ENCODE measurements around the gene MRPL1.

MRPL1 gene

DNA sequence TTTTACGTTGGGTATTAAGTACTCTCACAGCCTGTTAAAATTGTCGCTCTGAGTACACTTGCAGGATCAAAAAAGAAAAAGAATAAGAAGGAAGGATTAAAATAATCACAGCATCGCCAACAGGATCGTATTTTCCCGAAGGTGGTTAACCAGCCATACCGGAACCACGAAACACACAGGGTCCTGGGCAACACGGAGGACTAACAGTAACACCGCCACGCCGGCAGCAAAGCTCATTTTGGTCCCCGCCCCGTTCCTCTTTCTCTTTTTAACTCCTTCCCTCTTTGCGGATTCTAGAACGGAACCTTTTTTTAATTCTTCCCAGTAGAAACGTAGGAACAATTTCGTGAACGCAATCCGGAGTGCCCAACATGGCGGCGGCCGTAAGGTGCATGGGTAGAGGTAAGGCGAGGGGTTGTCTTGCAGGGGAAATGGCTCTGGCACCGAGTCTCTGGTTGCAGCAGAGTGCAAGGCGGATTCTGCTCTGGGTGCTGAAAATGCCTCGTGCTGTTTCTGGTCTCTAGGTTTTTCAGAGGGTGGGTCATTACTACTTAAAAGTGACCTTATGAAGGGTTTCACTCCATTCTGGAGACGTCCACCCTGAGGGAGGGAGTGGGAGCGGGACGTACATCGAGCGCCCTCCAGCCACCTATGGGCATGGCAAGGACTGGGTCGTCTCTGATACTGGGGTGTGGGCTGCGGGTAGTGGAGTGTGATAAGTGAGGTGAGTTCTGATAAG is at the start of gene MRPL1:
Gene MRPL1 (plus strand): TSS at position 353 of the 739 bp plus-strand sequence. CDS start 19 bp downstream, at position 372.
- DNase-seq = peak; percentile 82

DNA sequence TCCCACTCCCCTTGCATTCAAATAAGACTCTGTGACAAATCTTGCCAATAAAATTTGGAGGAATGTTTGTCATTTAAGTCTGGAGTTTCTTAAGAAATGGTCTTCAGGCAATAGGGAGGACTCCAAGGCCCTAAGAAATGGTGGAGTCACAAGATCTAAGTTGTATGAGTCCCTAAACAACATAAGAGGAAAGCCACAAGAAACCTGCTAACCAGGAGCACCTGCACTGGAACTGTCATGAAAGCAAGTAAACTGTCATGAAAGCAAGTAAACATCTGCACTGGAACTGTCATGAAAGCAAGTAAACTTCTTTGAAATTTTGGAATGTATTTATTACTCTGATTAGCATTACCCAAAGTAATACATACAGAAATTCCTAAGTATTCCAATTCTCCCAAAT is 47.0 kb upstream of the MRPL1 start:
- DNase-seq = no peak

DNA sequence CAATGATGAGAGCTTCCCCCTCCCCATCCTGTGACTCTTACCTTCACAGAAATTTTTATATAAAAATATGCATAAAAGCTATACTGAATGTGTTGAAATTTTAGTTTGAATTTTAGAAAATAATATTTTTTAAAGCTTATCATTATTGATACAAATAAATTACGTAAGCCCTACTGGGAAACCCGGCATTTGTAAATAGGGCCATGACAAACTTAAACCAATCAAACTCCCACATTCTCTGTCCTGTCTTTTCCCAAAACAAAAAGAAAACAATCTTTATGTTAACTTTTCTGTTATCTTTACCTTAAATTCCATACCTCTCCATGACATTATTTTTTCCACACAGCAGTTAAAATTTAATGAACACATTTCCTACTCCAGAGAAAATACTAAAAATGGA is 46.1 kb upstream of the MRPL1 start:
- DNase-seq = no peak

DNA sequence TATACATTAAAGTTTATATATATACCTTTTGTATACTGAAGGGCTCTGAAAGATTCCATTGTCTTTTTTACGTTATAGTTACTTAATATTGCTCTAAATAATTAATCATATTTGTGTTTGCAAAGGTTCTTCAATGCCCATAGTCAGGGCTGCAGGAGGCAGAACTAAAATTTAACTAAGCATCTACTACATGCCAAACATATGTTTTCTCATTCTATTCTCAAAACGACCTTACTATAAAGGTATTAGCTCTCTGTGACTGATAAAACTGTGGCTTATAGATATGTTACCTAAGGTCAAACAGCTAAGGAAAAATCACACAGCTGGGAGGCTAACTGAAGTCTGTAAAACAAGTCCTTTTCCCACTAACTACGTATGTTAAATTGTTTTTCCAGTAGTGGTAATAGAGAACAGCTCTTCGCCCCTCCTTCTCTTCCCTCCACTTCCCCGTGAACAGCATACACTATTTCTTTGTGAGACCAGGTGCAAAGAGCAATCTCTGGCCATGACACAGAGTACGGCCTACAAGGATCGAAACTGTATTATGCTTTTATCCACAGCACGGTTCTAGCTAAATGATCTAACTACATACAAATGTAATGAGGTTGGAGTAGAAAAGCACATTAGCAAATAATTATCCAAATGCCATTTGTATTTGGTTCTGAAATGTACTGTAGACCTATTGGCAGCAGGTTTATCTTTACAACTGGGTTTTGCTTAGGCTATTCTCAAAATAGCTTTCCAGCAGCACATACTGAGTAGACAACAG is 45.1 kb upstream of the MRPL1 start:
- DNase-seq = no peak

DNA sequence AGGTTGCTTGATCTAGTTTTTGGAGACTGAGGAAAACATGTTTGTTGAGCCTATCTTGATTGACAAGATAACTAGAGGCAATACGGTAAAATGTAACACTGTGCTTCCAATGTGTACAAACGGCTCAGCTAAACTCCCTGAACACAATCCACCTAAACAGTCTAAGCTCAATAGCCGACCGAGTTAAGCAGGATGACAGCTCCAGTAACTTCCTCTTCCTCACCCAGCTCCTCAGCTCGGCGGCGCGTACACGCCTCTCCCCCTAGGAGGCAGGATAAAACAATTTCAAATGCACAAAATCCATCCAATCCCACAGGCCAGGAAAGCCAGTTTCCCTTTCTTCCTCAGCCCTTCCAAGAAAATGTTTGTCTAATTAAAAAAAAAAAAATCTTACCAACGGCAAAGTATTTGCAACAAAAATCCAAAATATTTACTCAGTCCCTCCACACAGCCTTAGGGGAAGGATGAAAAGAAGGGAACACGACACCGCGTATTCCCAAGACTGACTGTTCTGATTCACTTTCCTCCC is 44.5 kb upstream of the MRPL1 start:
- peak; percentile 16 for DNase-seq

DNA sequence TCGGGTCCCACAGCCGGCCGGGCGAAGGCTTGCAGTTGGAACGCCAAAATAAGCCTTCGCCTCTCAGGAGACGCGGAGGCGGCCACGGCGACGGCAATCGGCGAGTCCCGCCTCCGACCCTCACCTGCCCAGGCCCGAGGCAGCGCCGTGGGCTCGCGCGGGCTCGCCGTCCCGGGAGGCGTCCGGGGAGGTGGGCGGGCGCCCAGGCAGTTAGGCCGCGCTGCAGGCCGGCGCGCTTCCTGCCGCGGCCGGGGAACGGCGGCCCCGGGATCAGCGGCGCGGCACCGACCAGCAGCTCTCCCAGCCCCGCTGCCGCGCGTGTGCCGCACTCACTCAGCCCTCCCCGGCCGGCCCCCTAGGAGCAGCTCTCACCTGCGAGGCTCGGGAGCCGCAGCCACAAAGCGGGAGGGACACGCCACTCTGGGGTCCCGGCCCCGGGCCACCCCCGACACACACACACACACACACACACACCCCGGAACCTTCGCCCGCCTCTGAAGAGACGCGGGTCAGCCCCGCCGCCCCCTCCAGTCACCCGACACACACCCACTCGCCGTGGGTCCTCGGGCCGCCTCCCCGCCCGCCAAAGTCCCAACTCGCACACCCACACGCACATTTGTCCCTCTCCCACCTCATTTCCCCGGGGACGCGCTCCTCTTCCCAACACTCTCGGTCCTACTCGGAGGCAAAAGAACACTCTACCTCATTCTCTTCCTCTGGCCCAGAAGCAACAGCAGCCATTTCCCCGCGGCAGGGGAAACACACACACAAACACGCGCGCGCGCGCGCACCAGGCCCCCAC is 43.8 kb upstream of the MRPL1 start, which contains the start of gene CNOT6L:
Gene CNOT6L (minus strand): TSS at position 767 of the 802 bp plus-strand sequence. CDS start 60 bp downstream, at position 707.
- peak; percentile 81 for DNase-seq

DNA sequence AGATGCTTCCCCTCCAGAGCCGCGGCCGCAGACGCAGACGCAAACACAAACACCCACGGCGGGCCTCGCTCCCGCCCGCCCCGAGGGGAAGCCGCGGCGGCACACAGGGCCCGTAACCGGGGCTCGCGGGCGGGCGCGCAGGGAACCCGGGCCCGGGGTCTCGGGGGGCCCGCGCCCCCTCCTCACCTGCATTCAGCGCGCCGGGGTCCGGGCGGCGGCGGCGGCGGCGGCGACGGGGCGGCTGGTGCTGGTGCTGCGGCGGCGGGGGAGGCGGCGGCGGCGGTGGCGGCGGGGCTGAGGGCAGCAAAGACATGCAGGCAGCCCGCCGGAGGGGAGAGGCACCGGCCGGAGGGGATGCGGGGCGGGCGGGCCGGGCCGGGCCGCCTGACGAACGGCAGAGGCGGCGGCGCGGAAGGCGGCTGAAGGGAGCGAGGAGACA is 43.2 kb upstream of the MRPL1 start:
- DNase-seq = no peak

DNA sequence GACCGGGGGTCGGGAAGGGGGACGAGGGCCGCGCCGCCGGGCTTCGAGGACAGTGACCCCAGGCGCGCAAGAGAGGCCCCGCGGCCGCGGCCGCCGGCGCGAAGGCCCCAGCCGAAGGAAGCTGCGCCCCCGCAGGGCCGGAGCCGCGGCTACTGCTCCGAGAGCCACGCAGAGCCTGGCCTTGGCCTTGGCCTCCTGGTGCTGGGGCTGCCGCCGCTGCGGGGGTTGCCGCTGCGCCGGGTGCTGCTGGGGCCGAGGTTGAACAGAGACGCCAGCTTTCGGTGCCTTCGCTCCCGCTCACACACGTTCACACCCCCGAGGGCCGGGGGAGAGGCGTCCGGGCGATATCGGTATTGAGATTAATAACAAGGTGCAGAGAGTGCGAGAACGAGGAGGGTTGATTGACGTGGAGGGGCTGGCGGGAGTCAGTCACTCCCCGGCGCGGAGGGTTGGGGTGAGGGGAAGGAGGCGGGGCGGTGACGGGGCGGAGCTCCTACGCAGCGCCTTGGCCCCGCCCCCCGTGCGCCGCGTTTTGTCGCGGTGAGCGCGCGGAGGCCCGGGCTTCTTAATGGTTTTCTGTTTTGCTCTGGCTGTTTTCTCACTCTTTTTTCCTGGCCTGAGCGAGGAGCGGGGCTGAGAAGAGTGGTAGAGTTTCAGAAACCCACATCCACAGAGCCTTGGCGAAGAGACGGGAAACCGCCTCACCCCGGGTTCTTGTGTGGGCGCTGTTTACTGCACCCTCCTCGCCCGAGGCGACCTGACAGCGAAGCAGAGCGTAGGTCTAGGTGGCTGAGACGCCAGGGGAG is 42.6 kb upstream of the MRPL1 start:
- peak; percentile 91 for DNase-seq

DNA sequence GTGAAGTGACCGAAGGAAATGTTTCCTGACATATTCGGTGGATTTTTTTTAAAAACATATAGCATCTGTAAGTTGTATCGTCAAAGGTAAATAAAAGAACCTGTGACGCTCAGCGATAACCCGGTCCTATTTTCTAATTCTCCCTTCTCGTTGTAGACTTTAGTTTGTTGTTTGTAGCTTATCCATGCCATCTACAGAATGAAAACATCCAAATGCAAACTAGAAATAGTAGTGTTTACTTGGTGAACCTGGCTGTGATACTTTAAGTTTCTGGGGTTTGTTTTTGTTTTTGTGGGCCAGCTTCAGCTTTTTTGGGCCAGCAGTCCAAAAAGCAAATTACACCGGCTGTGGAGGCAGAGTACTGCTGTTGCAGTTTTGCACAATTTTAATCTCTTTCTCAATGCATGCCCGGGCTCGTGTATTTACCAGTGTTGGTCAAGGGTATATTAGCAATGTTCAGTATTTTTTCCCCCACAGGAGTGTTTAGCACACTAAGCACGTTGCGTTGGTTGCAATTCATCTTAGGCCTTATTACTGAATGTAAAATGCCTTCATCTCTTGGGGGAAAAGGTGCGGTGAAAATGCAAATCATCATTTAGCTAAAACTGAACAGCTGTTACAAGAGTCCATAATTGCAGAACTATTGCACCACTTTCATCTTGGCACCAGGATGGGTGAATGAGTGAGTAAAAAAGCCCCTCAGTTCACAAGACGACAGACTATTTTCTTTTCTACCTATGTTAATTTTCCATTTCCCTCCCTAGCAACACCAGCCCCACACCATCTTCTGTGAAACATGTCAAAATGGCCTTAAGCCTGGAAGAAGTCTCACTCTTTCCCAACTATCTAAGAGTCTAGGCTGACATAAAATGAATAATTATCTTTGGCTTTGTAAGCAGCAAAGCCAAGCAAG is 41.7 kb upstream of the MRPL1 start:
- DNase-seq = no peak

DNA sequence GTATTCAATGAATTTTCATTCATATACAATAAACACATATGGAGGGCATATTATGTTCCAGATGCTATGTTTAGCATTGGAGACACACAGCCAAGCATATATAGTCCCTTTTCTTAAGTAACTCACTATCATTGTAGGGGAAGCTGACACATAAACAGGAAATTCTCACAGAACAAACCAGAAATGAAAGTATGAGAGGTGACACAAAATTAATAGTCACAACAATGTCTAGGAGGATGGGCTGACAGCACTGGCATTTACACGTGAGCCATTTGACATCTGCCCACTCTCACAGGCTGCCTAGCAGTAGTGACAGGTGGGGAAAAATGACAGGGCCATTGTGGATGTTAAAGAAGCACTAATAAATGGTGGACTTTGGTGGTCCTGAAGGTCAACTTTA is 40.9 kb upstream of the MRPL1 start:
- DNase-seq = no peak

DNA sequence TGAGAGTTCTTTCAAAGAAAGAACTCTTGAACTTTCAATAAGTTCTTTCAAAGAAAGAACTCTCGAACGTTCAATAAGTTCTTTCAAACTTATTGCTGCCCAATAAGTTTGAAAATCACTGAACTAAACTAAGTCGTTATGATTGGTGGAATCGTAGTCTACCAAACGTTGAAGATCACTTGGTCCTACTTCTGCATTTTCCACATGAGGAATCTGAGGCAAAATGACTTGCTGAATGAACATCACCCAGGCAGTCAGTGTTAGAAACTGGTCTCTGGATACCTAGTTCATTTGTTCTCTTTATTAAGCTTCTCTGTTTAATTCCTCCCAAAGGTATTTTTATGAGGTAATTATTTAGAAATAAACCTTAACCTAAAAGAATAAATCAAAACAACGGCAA is 36.4 kb upstream of the MRPL1 start:
- DNase-seq = no peak

DNA sequence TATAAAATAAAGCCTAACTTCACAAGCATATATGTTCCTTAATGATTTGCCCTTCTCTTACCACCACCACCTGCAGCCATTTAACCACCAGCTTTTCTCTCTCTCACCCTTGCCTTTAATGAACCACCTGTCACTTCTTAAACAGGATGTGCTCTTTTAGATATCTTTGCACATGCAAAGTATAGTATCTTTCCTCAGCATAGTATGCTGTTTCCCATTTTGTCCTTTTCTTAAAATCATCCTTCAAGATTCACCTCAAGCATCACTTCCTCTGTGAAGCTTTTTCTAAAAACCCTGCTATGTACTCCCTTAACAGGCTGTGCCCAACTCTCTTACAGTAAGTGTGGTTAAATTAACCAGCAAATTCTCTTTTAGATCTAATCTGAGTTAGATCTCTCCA is 35.3 kb upstream of the MRPL1 start:
- DNase-seq = no peak

DNA sequence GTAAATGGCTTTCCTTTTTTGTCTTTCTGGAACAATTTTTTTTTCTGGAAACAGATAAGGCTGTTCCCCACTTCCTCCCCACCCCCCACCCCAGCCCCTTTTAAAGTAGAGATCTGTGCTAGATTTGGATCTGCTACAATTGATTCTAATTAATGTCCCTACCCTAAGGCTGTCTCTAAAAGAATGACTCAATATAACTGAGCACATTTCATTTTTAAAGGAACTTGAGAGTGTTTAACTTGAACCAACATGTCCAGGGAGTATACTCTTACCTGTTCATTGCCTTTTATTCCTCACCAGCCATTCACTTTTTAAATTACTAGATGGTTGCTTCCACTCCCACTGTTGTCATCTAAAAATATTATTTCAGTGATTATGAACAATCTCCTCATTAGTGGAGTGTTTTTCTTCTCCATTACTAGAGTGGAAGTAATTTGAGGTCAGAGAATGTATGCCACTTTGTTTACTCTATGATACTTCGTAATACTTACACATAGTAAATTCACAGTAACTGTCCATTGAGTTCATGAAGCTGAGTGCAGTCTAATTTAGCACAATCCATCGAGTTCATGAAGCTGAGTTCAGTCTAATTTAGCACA is 29.4 kb upstream of the MRPL1 start:
- no peak for DNase-seq

DNA sequence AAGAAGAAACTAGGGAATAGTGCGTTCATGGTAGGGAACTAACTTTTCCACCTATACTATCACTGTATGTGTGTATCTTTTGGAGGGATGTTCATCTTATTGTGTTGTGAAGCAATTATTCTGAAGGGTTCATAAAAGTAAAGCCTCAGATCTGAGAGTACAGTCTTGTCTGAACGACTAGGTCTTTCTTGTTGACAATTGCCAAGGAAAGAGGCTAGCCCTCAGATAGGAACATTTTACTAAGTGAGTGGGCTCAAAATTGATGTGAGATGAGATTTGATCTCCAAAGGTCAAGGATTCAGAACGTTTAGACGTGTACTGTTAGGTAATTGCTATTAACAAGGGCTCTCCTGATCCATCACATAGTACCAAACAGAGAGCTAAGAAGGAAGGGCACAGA is 28.2 kb upstream of the MRPL1 start:
- DNase-seq = no peak

DNA sequence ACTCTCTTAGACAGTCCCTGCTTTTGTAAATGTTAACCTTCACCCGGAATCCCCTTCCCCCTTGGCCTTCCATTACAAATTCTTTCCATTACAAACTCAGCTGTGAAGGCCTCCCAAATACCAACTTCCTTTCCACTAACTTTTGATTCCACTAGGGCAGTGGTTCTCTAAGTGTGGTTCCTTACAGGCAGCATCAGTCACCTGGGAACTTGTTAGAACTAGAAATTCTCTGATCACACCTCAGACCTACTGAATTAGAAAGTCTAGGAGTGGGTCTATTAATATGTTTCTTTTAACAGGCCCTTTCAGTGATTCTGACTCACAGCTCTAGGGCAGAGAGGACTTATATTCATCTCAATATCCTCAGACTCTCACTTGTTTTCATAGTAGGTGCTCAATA is 19.0 kb upstream of the MRPL1 start:
- no peak for DNase-seq

DNA sequence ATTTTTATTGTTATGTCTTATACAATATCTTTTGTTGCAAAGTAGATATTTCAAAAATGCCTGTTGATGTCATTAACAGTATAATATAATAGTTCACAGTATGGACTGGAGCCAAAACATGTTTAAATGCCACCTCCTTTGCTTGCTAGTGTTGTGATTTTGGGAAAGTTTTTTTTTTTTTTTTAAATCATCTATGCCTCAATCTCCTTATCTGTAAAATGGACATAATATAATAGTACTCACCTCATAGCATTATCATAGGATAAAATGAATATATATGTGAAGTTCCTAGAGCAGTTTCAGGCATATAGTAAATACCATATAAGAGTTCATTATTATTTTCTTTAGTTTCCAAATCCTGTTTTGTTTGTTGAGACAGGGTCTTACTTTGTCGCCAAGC is 18.3 kb upstream of the MRPL1 start:
- DNase-seq = no peak

DNA sequence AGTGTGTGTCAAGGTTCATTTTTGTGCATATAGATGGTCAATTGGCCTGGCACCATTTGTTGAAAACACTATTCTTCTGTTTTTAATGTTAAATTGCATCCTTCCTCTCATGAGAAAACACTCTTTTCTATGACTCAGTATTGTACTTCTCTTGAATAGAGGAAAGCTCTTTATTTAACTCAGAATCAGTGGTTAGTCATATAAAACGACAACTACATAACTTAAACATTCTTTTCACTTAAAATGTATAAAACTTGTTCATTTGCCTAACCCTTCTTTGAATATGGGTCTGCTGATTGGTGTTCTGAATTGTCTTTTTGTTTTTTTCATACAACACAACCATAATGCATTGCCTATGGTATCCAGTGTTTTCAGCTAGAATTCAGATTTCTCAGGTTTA is 17.2 kb upstream of the MRPL1 start:
- DNase-seq = no peak

DNA sequence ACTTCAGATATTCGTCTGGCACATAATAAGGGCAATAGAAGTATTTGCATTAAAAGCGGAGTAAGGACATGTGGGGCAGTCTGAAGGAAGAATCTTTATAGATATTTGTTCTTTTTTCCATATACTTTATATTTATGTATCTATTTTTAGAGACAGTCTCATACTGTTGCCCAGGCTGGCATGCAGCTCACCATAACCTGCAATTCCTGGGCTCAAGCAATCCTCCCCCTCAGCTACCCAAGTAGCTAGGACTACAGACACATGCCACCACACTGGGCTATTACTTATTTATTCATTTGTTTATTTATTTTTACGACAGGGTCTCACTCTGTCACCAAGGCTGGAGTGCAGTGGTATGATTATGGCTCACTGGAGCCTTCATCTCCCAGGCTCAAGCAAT is 16.7 kb upstream of the MRPL1 start:
- no peak for DNase-seq

DNA sequence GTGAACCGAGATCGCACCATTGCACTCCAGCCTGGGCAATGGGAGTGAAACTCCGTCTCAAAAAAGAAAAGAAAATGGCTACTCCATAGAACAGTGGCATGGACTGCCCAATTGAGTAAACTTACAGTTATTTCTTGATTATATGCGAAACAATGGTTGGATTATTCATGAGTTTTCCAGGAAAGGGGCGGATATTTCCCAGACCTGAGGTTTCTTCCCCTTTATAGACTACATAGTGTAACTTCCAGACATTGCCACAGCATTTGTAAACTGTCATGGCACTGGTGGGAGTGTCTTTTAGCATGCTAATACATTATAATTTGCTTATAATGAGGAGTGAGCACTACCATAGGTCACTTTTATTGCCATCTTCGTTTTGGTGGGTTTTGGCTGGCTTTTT is 14.1 kb upstream of the MRPL1 start:
- DNase-seq = no peak

DNA sequence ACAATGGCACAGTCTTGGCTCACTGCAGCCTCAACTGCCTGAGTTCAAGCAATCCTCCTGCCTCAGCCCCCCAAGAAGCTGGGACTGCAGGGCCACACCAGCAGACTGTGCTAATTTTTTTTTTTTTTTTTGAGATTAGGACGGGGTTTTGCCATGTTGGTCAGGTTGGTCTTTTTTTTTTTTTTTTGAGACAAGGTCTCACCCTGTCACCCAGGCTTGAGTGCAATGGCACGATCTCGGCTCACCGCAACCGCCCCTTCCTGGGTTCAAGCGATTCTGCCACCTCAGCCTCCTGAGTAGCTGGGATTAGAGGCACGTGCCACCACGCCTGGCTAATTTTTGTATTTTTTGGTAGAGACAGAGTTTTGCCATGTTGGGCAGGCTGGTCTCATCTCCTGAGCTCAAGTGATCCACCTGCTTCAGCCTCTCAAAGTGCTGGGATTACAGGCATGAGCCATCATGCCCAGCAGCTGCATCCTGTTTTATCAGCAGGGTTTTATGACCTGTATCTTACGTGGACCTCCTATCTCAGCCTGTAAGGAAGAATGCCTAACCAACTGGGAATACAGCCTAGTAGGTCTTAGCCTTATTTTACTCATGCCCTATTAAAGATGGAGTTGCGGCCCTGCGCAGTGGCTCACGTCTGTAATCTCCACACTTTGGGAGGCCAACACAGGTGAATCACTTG is 13.2 kb upstream of the MRPL1 start:
- no peak for DNase-seq
